Measurements from ENCODE around the gene OR10J4.
"Not testable (repeated sequence)": the region's sequence is repeated elsewhere in the genome, so short reads cannot be mapped to it uniquely, and the experiment has no call there.

The OR10J4 gene

DNA sequence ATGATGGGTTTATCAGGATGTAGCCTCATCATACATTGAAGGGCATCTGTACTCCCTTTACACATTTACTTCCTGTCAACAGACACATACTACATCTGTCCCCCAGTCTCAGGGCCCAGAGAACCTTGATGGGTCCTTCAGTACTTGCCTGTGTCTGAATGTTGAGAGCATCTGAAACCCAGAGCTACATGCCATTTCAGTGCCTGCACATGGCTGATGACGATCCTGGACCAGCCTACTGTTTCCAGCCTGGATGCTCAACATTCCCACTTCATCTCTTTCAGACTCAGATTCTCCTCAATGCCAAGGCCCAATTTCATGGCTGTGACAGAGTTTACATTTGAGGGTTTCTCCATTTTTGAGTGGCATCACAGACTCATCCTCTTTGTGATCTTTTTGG, at the start of gene OR10J4:
Gene OR10J4 (plus strand): TSS at position 301 of the 400 bp plus-strand sequence.
- no peak for DNase-seq (ENCODE audit: low spot score)

DNA sequence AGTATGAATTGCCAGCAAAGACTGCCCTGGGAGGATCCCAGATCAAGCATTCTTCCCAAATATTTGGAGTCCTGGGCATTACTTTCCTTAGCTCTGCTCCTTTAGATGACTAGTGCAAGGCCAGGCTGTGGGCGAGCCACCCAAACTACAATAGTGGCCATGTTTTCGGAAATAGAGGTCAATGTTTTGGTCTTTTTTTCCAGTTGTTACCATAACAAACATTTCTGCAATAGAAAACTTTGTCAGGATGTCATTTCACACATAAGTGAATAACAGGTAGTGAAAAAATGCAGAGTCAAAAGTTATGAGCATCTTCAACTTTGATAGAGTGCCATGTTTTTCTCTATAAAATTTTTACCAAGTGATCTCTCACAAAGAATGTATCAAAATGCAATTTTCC, 25.2 kb upstream of the OR10J4 start:
- no peak for DNase-seq (ENCODE audit: low spot score)

DNA sequence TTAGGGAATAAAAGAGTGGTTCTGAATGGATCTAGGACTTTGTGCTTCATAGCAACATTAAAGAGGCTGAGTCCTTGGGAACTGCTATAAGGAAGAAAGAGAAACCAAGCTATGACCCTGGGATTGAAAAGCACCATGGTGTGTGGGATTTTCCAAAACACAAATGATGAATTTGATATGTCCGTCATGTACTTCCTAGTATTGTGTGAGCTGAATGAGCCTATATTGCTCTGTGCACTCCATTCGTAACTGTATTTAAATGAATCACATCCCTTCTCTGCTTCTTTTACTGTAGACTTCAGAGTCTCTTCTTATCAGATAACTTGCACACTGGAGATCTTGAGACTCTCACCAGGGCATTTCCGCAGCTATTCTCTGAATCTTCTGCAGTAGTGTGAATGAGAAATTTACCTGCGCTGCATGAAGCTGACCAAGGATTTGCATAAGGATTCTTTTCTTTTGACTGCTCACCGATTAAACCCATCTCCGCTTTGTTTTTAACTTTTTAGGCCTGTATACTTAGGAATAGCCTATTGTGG, 23.1 kb upstream of the OR10J4 start:
- DNase-seq (ENCODE audit: low spot score): no peak

DNA sequence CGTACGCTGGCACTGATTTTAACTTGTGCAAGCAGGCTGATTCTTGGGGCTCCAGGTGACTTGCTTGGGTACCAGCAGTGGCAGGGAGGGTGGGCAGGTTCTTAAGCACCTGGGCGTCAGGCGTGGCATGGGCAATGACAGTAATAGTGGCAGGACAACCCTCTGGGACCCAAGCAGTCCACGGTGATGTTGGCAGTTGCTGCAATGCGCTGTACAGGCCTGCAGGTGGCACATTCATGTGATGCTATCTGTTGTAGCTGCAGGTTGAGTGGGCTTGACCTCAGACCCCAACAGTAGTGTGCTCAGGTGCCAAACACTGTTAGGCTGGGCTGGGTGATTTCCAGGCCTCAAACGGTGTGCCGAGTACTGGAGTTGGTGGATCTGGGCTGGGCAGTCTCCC, 10.2 kb upstream of the OR10J4 start:
- no peak for DNase-seq (ENCODE audit: low spot score)

DNA sequence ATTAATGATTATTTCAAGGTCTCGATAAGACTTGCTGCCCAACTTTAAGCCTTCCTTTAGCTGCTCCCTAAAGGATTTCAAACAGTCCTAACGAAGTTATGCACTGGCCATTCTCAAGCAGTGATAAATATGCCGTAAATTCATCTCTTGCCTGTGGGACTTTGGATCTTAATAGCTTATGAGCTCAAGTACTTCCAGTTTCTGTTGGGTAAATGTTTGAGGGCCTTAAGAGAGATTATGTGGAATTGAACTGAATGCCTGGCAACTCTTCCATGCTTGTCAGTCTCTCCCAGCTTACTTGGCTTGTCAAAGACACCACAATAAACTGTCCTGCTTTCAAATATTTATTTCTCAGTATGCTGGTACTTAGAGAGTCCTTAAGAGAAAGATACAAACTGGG, 3.5 kb upstream of the OR10J4 start:
- no peak for DNase-seq (ENCODE audit: low spot score)

DNA sequence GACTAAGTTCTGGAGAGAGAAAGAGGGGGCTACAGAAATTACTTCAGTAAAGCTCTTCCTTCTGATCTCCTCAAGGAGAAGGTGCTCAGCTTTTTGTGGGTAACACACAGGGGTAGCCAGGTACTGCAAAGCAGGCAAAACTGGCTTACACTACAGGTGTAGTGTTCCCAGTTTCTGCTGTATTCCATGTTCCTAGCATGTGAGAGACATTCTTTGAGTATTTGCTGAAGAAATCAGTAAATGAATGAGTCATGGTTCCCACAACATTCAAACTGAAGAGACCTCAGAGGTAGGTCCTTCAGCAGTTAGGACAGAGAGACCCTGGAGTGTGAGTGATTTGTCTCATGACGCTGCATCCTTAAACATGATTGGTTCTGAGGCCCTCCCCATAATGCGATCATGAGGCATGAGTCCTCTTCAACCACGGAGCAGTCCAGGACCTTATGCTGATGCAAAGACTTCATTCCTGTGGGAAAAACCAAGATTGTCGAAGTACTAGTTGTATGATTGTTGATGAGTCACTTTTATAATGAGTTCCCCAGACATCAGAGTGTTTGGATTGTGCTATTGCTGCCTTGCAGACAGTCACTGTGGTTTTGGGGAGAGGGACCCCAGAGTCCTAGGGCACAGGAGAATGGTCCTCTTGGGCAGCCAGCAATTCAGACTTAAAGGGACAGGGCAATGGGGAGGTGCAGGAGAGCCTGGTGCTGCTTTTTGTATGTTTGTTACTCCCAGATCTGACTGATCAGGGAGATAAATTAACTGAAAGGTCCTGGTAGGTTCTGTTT, 2.7 kb upstream of the OR10J4 start:
- no peak for DNase-seq (ENCODE audit: low spot score)

DNA sequence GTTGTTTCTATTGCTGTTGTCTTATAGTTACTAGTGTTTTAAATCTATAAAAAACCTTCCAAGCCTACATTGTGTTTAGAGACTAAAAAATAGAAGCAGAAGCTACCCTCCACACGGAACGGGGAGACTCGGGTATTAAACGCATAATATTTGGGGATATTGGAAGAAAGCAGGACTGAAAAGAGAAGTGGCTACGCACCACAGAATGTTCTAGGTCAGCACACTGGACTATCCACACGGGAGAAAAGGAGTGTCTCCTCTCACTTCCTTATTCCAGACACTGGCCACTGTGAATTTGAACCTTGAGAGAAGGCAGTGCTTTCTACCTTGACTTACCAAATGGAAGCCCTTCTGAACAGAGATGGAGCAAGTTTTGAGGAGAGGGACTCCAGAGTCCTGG, 1.0 kb upstream of the OR10J4 start:
- DNase-seq (ENCODE audit: low spot score): no peak

DNA sequence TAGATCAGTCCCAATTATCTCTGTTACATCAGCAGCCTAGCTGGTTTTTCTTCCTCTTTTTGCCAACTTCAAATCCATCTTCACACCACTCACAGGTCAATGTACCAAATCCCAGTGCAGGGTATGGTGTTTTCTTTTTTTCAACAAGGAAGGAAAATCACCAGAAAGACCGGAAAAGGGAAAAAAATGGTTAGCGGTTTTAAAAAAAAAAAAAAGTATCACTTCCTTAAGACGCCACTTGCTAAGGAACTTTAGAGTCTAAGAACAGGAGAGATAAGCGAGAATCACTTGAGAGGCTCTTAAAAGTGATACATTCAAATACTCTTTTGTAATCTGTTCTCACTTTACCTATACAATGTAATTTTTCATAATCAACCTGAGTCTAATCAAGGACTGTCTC, 4.5 kb downstream of the OR10J4 start:
- DNase-seq (ENCODE audit: low spot score): no peak

DNA sequence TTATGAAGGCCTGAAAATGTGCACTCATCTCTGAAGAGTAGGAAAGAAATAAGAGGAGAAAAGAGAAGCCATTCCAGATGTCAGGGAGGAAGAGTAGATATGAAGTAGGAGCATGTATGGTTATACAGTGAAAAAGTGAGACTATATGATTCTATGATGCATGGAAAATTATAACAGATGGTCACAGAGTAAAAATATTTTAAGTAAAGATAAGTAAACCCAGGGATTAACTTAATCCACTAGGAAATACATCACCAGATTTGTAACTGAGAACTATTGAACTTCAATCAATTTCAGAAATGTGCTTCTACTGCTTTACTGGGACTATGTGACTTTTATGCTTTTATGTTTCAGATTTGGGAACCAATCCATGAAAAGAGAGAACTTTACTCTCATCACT, 7.4 kb downstream of the OR10J4 start, which contains the start of gene OR10J1:
Gene OR10J1 (plus strand): TSS at position 301 of the 400 bp plus-strand sequence. CDS start 70 bp downstream, at position 371.
- no peak for DNase-seq (ENCODE audit: low spot score)

DNA sequence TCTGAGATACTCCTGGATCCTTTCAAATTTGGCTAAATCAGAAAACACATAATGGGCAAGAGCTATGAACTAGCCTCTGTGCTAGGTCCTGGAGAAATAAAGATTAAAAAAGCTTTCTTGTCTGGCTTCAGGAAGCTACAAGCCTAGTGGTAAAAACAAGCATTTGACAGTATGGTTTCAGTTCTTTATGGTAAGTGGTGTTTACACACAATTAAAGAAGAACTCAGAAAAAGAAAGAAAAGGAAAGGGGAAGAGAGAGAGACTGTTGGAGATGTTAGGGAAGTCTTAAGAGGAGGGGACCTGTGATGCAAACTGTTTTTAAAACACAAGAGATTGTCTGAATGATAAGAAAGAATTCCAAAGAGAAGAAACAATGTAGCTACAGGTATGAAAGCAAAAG, 9.4 kb downstream of the OR10J4 start:
- no peak for DNase-seq (ENCODE audit: low spot score)

DNA sequence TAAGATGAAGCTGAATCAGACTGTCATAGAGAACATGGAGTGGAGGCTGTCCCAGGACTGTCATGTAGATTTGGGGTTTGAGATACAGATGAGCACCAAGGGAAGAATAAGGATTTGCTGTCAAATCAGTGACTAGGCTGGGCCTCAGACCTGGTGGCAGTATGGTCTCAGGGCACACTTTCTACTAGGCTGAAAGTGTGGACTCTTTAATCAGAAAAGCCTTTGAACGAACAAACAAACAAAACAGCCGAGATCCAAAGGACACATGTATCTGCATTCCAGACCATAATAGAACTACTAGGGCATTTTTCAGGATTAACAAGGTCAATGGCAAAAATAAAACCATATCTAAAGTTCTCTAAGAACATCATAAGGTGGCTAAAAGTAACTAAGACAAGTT, 10.4 kb downstream of the OR10J4 start:
- DNase-seq (ENCODE audit: low spot score): no peak

DNA sequence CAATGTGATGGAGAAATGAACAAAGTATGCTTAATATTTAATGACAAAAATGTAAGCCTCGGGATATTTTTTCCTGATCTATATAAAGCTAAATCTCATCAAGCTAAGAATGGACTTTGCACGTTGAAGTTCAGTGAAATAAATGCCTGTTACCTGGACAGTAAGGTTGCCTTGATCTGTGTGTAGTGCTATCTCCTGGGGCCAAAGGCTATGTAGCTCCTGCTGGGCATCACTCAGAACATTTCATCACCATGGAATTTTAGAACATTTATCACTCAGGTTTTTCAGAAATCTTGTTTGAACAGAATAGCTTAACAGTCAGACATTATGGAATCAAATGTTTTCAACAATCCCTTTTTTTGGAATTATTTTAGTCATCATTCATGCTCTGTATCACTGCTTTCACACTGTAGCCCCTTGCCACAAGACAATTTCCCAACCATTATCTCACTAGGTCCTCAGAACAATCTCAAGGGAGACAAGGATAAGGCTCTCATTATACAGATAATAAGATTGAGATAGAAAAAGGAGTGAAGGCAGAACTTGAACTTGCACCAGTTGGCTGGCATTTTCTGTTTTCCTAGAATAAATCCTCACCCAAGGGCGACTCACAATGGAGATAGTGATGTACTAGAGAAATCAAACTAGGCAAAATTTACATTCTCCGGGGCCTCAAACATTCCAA, 11.2 kb downstream of the OR10J4 start:
- no peak for DNase-seq (ENCODE audit: low spot score)

DNA sequence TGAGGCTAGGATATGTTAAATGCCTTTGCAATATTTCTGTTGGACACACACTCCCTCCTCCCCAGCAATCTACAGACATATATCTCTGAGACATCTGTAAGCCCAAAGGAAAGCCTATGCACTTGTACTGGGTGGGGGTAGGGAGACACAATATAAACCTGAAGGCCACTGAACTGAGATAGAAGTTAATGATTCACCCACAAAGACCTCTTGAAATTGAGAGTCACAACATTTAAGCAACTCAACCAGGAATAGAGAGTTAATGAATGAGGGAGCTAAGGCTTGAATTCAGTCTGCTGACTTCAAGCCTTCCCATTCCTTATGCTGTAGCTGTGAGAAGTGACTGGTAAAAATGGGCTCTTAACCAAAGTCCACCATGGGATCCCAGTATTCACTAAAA, 12.5 kb downstream of the OR10J4 start:
- no peak for DNase-seq (ENCODE audit: low spot score)

DNA sequence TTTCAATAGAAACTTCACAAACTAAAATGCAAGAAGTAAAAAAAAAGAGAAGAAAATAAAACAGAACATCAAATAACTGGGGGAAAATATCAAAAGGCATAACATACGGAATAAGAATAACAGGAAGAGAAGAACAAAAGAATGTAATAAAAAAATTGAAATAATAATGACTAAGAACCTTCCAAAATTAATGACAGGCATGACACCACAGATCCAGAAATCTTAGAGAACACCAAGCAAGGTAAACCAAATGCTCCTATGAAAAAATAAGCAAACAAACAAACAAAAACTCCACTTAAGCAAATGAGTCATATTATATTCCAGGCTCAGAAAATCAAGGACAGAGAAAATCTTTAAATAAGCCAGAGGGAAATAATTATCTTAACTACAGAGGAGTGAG, 16.2 kb downstream of the OR10J4 start:
- DNase-seq (ENCODE audit: low spot score): no peak

DNA sequence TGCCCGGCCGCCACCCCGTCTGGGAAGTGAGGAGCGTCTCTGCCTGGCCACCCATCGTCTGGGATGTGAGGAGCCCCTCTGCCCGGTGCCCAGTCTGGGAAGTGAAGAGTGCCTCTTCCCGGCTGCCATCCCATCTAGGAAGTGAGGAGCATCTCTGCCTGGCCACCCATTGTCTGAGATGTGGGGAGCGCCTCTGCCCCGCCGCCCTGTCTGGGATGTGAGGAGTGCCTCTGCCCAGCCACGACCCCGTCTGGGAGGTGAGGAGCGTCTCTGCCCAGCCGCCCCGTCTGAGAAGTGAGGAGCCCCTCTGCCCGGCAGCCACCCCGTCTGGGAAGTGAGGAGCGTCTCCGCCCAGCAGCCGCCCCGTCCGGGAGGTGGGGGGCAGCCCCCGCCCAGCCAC, 17.6 kb downstream of the OR10J4 start:
- DNase-seq (ENCODE audit: low spot score): not testable (repeated sequence)

DNA sequence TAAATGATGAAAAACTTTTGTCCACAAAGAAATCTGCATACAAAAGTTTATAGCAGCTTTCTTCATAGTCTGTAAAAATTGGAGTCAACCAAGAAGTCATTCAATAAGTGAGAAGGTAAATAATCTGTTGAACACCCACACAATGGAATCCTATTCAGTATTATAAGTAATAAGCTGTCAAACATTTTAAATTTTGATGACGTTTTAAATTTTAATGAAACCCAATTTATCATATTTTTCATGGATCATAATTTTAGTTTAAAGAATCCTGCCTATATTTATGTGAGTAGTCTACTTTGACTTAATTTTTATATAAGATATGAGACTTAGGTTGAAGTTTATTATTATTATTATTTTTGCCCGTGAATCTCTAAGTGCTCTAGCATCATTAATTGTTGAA, 27.5 kb downstream of the OR10J4 start:
- DNase-seq (ENCODE audit: low spot score): no peak

DNA sequence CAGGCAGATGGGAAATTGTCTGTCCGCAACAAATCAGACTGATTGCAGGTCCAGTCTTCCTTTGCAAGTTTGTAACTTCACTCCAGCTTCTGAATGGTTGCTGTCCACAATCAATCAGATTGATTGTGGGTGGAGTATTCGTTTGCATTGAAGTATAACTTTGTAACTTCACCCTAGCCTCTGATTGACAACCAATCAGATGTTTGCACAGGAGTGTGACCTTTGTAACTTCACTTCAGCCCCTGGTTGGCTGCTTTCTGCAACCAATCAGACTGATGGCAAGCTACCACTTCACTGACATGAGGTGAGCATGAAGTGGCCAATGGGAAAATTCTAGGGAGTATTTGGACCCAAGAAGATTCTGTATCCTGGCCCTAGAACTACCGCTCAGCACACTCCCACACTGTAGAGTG, 33.2 kb downstream of the OR10J4 start:
- DNase-seq (ENCODE audit: low spot score): no peak

DNA sequence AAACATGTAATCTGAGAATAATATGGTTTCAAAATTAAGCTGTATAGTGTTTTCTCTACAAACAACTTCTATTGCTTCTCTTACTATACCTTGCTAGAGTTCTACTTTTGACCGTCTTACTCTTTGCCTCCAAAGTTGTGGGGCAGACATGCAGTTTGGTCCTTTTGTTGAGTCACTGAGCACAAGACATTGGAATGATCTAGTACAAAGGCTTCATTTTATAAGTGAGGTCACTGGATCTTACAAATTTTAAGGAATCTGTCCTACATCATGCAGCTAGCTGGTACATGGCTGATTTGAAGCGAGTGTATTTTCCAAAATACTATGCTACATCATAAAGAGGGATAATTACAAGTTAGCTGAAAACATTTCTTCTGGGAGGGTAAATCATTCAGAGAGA, 36.3 kb downstream of the OR10J4 start:
- DNase-seq (ENCODE audit: low spot score): no peak

DNA sequence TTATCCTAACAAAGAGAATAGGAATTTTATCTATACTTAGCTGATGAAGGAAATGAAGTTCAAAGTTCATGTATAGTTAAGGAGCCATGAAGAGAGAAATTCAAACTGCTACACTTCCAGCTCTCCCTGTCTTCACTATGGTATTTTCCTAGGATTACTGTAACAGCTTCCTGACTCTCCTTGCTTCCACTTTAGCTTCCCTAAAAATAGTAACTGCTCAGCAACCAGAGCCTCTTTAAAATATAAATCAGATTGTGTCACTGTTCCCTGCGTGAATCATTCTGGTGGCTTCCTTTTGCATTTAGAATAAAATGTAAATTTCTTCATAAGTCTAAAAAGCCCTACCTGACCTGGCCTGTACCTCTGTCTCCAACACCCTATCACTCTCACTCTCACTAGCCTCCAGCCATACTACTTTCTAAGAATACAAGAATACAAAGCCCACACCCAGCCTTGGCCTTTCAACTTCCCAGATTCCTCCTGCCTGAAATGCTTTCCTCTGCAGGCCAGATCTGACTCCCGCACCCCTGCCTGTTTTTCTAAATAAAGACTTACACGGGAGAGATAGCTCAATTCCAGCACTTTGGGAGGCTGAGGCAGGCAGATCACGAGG, 38.0 kb downstream of the OR10J4 start:
- DNase-seq (ENCODE audit: low spot score): no peak

DNA sequence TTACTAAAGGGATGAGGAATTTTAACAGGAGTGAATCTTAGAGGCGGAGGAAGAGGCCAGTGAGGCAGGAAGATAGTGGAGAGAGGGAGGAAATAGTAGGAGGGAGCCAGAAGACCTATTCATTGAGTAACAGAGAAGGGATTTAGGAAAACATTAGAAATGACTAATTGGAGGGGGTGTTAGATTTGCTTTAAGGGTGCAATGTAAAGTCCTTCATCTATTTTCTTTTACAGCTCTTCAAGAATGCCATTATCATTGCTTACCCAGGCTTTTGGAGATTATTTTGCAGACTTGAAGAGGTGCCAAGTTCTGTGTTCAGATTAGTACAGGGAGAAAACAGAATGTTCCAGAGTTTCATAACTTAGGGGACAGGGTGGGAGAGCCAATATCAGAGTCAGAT, 41.3 kb downstream of the OR10J4 start:
- DNase-seq (ENCODE audit: low spot score): no peak

DNA sequence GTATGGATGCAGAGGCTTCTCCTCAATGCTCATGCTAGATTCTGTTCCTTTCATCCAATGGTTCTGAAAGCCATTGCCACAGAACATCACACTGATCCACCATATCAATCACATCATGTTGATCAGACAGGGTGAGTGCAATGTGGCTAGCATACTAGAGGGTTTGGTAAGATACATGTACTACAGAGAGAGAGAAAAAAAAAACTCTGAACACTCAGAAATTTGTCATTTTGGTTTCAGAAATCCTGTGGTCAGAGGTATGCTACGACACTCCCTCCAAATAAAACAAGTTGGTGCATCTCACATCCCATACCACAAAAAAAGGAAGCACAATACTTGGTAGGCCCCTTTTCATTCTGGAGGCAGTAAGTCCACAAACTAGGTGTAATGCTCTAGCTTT, 42.9 kb downstream of the OR10J4 start:
- DNase-seq (ENCODE audit: low spot score): no peak

All from HuH-7.5 (cell line).